CD1c-positive myeloid dendritic cell (primary cell): Measurements from ENCODE around the gene CCP110.

Experiments used
- DNase-seq: peaks from one replicate; pipeline ENCODE4 v3.0.0-alpha.2; 2016; ENCODE audit errors: extremely low spot score

Gene CCP110

DNA sequence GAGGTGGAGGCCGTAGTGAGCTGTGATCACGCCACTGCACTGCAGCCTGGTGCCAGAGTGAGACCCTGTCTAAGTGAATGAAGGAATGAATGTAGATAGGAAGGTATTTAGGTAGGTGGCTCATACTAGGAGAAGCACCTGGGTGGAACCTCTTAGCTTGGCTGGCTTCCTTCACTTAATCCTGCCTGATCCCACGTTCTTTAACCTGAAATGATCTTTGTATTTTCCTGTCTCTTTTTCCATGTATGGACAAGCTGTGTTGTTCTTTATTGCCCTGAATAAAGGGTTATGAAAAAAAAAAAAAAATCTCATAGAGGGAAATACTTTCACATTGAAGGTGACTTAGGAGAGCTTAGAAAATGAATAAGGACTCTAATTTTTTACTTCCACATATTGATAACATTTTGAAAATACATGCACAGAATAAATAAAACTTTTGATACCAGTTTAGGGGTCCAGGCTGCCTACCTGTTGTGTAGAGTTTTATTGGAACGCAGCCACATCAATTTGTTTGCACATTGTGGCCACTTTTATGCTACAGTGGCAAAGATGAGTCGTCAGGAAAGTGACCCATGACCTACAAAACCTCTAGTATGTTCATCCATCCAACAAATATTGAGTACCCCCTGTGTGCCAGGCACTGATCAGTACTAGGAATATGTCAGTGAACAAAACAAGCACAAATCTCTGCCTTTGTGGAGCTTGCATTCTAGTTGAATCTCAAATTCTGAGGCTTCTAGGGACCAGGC is 76.4 kb downstream of the CCP110 start:
- no peak for DNase-seq

GRCh38 chr16:19601083-19601976 is 77.6 kb downstream of the CCP110 start:
- peak; percentile 33 for DNase-seq
